ENCODE measurements around the gene PAX5.

DNA sequence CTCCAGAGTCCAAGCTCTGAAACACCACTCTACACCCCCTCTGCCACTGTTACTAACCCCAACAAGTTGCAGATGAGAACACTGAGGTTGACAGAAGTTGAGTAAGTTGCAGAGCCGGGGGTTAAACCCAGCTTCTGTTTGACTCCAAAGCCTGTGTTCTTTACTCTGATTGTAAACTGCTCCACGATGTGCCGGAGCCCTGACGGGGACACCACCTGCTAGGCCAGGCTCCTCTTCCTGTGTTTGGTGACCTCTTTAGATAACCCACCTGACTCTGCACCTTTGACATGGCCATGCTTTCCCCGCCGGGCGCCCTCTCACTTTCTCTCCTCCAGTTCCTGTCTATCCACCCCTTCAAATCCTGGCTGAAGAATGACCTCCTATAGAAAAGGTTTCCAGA lies 96.7 kb downstream of the PAX5 start:
- TF ChIP-seq, protein P1, sequence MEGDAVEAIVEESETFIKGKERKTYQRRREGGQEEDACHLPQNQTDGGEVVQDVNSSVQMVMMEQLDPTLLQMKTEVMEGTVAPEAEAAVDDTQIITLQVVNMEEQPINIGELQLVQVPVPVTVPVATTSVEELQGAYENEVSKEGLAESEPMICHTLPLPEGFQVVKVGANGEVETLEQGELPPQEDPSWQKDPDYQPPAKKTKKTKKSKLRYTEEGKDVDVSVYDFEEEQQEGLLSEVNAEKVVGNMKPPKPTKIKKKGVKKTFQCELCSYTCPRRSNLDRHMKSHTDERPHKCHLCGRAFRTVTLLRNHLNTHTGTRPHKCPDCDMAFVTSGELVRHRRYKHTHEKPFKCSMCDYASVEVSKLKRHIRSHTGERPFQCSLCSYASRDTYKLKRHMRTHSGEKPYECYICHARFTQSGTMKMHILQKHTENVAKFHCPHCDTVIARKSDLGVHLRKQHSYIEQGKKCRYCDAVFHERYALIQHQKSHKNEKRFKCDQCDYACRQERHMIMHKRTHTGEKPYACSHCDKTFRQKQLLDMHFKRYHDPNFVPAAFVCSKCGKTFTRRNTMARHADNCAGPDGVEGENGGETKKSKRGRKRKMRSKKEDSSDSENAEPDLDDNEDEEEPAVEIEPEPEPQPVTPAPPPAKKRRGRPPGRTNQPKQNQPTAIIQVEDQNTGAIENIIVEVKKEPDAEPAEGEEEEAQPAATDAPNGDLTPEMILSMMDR (IDR thresholded peaks at IDR 0.05), result no peak
- TF ChIP-seq POLR2A (IDR thresholded peaks at IDR 0.05) (no peak), POLR2AphosphoS5 (IDR thresholded peaks at IDR 0.05) (no peak)

Data from breast epithelium (tissue), 3 donors.